NAMALWA (cell line): Measurements from ENCODE around the gene ZNF33A.
"Not testable (repeated sequence)": the region's sequence is repeated elsewhere in the genome, so short reads cannot be mapped to it uniquely, and the experiment has no call there.

ENCODE experiments used
- DNase-seq: peaks from one replicate; pipeline ENCODE4 v3.0.0-alpha.2; 2015; ENCODE audit warnings: low spot score

ZNF33A gene

DNA sequence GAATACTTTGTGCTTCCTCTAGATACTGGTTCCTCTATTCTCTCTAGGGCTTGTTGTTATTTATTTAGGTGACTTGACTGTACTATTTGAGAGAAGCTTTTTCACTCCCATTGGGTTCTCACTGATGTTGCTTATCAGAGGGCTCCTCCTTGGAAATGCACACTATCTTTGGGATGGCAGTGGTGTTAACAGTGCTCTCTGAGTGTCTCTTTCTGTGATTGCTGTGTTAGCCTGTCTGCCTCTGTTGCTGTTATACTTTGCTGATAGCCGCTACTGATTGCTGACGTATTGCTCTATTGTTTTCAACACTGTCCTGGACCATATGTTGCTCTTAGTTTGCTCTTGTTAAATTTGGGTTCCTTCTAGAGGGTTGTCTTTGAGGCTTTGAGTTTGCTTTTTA is 34.7 kb downstream of the ZNF33A start:
- DNase-seq: no peak

- no peak for DNase-seq
Observed at GRCh38 chr10:38047666-38048065, 37.2 kb downstream of the ZNF33A start.

DNA sequence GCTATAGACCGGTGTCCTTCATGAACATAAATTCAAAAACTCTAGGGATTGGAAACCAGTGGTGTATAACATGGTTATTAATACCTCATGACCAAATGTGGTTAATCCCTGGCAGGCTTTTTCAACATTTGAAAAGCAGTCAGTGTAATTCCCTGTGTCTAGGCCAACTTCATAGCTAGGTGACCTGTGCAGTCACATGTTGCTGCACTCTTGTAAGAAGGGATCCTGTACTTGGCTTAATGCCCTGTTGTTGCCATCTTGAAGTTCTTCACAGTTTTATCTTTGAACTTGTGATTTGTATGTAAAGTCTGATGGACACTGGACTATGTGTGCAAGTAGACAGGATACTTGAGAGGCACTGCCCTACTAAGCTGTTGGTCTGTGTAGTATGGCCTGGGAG is 39.7 kb downstream of the ZNF33A start:
- DNase-seq: no peak

DNA sequence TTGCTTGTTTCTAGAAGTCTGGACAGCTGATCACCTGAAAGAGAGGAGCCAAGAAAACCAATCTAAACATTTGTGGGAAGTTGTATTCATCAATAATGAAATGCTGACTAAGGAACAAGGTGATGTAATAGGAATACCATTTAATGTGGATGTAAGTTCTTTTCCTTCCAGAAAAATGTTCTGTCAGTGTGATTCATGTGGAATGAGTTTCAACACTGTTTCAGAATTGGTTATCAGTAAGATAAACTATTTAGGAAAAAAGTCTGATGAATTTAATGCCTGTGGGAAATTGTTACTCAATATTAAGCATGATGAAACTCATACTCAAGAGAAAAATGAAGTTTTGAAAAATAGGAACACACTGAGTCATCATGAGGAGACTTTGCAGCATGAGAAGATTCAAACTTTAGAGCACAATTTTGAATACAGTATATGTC is 43.9 kb downstream of the ZNF33A start:
- no peak for DNase-seq

GRCh38 chr10:38055274-38055894 is 44.9 kb downstream of the ZNF33A start:
- not testable (repeated sequence) for DNase-seq

DNA sequence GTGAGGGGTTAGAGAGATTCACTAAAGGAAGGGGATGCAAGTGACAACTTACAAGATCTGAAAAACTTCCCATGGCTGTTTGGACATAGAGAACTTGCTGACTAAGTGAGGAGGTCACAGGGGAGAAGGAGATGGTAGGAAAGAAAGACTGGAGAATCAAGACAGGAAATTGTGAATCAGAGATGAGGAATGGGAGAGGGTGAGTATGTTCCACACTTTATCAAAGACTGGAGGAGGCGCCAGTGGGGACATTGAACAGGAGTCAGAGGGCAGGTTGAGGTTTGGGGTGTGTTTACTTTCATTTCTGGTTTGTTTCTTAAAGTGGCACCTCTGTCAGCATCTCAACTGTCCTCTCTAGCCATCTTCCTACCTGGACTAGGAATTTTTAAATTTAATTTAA is 59.2 kb downstream of the ZNF33A start:
- DNase-seq: not testable (repeated sequence)

DNA sequence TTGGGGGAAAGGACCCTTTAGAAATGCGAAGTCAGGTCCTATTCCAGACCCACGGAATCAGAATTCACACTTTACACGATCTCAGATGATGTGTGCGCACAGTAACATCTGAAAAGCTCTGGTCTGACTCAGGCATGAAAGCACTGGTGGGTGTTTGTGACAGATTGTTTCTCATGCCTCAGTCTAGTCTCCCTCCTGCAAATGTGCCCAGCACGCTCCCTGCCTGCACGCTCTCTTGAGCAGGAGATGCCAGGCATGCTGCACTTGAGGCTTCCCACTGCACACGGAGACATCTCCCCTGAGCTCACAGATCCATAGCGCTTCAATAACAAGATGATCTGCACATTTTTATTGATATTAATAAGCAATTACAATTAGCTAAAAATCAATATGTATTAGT is 60.0 kb downstream of the ZNF33A start:
- no peak for DNase-seq

DNA sequence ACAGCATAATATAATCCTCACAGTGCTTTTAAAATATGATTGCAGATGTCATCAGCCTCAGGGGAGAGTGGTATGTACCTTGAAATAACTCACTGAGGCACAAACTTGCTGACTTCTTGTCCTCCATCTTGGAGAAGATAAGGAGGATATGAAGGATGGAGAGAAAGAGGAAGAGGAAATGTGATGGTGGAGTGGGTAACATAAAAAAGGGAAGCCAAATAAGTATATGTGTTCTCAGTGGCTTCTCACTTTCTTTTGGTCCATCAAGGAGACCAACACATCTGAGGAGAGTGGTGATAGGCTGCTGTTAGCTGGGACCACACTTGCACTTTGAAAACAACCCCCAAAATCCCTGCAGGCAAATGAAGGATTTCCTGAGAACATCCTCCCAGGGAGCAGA is 62.1 kb downstream of the ZNF33A start:
- DNase-seq: no peak

- no peak for DNase-seq
Observed at GRCh38 chr10:38076687-38077086, 66.2 kb downstream of the ZNF33A start.

- DNase-seq: not testable (repeated sequence)
Observed at GRCh38 chr10:38093318-38093717, 82.8 kb downstream of the ZNF33A start.

GRCh38 chr10:38093816-38094157 is 83.3 kb downstream of the ZNF33A start:
- no peak for DNase-seq

- DNase-seq: peak; percentile 97
Observed at GRCh38 chr10:38094158-38094926, 83.9 kb downstream of the ZNF33A start, which contains the start of gene ZNF37A. TSS of gene ZNF37A (plus strand) at chr10:38094337. CDS start at chr10:38096618, 2,281 bp downstream.

- no peak for DNase-seq
Observed at GRCh38 chr10:38094927-38095574, 84.6 kb downstream of the ZNF33A start.

DNA sequence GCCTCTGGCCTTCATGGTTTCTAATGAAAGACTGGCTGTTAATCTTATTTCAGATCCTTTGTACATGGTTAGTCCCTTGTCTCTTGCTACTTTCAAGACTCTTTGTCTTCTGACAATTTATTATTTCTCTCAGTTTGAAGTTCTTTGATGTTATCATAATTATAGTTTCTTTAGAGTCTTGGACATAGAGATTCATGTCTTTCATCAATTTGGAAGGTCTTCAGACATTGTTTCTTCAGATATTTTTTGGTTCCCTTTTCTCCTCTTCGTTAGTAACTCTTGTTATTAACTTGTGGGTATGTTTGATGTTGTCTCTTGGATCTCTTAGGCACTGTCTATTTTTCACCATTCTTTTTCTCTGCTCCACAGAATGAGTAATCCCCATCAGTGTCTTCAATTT is 92.4 kb downstream of the ZNF33A start:
- no peak for DNase-seq

GRCh38 chr10:38103756-38104155 is 93.3 kb downstream of the ZNF33A start:
- peak; percentile 13 for DNase-seq

DNA sequence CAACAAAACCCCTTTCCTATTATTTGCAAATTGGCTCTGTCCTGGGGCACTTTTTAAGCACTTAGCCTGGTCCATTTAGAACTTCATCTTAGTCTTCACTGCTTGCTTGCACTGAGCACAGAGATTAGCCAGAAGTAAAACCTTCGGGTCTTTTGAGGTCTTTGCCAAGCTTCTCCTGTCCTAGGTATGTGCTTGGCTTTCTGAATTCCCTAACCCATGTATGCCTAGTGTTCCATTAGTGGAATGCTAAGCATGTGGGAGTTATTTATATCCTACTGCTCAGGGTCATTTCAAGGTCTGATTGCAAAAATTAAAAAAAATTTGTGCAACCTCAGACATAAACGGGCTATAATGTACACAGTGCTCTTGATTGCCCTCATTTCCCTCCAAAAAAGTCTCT is 101.7 kb downstream of the ZNF33A start:
- DNase-seq: no peak
